ENCODE measurements around the gene SLC26A2.

SLC26A2 gene

DNA sequence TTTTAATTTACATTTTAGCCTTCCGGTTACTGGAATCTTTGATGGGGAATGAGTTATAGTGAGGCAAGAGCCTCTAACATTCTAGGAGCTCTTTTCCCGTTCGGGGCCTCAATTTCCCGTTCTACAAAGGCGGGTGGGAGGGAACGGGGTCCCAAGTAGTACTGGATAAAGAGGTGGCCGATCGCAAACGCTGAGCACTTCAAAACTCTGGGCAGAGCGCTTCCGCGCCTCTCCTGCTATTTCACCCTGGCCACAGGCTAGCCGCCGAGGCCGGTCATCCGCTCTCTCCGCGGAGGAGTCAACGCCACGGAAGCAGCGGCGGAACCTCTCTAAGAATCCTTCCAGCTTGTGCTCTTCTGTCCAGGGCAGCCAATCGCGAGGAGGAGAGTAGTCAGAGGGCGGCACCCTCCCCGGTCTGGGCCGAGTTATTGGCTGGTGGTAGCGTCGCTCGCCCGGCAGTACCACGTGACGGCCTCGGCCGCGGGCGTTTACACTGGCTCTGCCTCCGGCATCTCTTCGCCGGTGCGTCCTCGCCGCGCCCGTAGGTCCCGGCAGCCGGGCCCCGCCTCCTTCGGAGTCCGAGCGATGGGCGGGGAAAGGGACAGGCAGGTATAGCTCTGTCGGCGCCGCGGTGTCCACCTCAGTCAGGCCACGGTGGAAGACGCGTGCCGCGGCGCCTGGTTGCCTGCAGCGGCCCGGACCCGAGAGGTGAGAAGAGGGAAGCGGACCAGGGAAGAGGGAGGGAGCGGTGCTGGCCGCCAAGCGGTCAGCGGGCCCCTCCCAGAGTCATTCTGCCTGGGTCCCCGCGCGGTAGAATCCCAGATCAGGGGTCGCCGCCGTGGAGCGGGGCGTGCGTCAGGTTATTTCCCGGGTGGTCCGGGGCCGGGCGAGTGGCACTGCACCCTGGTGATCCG lies at the start of gene SLC26A2:
TSS of gene SLC26A2 (plus strand) at position 487 of the 914 bp plus-strand sequence. CDS start 16,895 bp downstream, outside the sequence.
- DNase-seq (ENCODE audit: low read depth in 2 of 2), result peak; percentile 86 to 92

DNA sequence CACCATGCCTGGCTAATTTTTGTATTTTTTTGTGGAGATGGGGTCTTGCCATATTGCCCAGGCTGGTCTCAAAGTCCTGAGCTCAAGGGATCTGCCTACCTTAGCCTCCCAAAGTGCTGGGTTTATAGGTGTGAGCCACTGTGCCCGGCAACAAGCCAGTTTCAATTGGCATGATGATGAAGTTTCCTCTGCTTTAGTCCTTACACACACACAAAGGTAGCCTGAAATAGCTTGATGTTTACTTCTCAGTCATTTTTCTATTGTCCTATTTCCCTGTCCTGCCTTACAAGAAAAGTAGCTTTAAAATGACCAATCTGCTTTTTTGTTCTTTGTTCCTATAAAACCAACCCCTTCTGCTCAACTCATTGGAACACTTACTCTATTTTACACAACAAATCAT lies 49.5 kb upstream of the SLC26A2 start:
- DNase-seq (ENCODE audit: low read depth in 2 of 2), result no peak

GRCh38 chr5:149912226-149912871 lies 48.2 kb upstream of the SLC26A2 start:
- no peak for DNase-seq (ENCODE audit: low read depth in 2 of 2)

GRCh38 chr5:149913436-149914419 lies 46.8 kb upstream of the SLC26A2 start:
- no peak for DNase-seq (ENCODE audit: low read depth in 2 of 2)

- DNase-seq (ENCODE audit: low read depth in 2 of 2), result no peak
Observed at GRCh38 chr5:149915392-149916260, 44.9 kb upstream of the SLC26A2 start.

- DNase-seq (ENCODE audit: low read depth in 2 of 2), result no peak
Observed at GRCh38 chr5:149916334-149917072, 44.1 kb upstream of the SLC26A2 start.

GRCh38 chr5:149917073-149917676 lies 43.4 kb upstream of the SLC26A2 start:
- no peak for DNase-seq (ENCODE audit: low read depth in 2 of 2)

DNA sequence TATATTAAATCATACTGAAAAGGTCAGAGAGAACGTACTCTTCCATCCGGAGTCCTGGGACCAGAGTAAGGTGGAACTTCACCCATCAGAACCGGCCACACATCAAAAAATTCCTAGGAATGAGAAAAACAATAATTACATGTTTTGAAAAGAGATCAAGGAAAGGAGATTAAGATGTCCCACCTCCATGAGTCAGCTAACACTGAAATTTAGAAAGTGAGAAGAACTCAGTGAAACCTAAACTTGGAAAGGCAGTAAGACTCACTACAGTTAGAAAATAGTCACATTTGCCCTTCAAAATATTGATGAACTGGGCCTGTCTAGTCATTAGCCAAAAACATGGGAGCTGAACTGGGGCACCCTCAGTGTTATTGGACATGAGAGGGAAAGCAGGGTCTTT lies 39.0 kb upstream of the SLC26A2 start:
- no peak for DNase-seq (ENCODE audit: low read depth in 2 of 2)

DNA sequence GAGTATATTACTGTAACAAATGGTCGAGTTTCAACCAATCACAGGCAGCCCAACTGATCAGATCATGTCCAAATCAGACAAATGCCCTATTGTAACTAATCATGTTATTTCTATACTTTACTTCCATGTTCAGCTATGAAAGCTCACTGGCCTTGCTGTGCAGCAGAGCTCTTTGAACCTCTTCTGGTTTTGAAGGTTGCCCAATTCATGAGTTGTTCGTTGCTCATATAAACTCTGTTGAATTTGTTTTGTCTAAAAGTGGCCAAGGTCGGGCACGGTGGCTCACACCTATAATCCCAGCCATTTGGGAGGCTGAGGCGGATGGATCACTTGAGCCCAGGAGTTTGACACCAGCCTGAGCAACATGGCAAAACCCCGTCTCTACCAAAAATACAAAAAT lies 37.6 kb upstream of the SLC26A2 start:
- no peak for DNase-seq (ENCODE audit: low read depth in 2 of 2)

GRCh38 chr5:149924486-149924885 lies 36.1 kb upstream of the SLC26A2 start:
- no peak for DNase-seq (ENCODE audit: low read depth in 2 of 2)

- DNase-seq (ENCODE audit: low read depth in 2 of 2), result no peak
Observed at GRCh38 chr5:149930043-149930748, 30.4 kb upstream of the SLC26A2 start.

GRCh38 chr5:149930749-149931574 lies 29.6 kb upstream of the SLC26A2 start:
- no peak for DNase-seq (ENCODE audit: low read depth in 2 of 2)

DNA sequence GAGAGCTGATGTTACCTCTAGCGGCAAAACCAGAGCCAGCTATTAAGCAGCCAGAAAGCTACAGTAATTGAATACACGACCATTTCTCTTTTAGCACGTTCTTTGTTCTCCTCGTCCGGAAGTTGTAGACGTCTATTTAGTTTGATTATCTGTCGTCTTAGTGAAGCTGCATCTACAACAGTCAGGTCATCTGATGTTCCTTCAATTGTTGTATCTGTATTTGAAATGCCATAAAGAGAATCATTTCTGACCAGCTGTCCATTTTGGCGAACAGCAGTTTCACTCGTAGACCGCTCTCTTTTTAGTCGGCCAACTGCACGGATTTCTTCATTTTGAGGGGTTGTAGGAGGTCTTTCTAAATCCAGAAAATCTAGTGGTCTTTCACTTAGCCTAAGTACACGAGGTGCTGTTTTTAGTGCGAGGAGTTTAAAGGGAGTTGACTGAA lies 28.5 kb upstream of the SLC26A2 start:
- no peak for DNase-seq (ENCODE audit: low read depth in 2 of 2)

DNA sequence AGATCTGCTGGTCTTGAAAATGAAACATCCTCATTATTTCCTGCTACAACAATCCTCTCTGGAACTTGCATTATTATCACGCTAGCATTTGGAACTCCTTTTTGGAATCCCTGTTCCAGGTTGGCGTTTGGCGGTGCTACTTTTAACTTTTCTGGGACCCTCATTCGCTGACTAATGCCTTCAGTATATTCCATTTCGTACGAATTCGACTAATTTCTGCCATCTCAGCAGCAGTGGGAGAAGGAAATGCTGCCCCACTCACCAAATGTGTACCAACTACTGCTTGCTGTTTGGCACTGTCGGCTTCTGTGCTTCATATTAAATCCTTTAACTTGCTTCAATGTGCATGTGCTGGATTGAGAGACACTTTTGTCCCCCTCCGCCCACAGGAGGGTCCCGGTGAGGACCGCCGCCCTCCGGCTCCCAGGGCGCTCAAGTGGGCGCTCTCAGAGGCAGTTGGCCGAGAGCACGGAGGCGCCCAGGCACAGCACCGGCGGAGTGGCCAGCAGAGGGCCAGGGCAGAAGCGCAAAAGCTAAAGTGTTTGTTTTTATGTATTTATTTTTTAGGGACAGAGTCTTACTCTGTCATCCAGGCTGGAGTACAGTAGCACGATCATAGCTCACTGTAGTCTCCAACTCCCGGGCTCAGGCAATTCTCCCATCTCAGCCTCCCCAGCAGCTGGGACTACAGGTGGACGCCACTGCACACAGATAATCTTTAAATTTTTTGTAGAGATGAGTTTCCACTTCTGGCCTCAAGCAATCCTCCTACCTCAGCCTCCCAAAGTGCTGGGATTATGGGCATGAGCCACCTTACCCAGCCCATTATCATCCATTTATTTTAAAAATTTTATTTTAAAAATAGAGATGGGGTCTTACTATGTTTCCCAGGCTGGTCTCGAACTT lies 27.9 kb upstream of the SLC26A2 start:
- DNase-seq (ENCODE audit: low read depth in 2 of 2), result no peak

DNA sequence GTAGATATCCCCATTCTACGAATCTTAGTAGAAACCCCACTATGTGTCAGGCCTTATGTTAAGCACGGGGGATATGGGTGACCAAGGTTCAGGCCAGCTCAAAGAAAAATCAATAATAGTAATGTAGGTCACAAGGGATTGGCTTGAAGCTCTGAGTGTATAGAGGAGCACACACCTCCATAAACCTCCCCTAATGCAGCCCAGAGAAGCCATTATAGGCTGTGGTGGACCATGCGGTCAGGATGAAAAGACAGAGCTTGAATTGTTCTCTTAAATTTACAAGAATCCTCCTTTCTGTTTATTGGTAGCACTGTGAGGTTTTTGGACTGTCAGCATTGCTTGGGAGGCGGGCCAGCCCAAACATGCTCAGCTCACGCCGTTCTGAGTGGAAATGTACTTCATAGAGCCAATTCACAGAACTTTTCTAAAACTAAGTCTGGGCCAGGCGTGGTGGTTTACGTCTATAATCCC lies 25.1 kb upstream of the SLC26A2 start:
- DNase-seq (ENCODE audit: low read depth in 2 of 2), result no peak

DNA sequence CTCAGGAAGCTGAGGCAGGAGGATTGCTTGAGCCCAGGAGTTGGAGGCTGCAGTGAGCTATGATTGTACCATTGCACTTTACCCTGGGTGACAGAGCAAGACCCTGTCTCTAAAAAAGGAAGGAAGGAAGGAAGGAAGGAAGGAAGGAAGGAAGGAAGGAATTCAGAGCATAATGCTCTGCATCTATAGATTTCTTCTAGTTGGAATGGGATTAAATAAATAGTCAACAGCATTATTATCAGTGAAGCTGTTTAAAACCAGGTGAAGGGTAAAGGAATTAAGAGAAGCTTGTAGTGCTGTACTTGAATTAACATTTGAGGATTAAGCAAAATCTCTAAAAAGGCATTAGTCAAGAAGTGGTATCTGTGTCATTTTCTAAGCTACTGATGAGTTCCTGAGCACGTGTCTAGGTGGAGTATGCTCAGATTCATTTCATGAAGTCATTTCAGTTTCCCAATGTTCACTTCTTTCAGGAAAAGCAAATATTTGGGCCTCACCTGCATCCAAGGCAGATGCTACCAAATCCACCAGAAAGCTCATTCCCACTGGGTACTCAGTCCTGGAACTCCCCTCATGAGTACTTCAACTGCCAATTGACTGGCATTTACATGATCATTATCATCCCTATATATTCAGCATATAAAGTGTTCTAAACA lies 24.4 kb upstream of the SLC26A2 start:
- no peak for DNase-seq (ENCODE audit: low read depth in 2 of 2)
